Measurements from ENCODE around the gene MRGPRG. TPM values are rescaled to one million over a fixed set of nuclear protein-coding genes. Genes with fewer than 3 reads are reported as not detected.

The MRGPRG gene
- total and polyA plus RNA-seq, 2 of the 4 experiments (the other 2 are of a cell fraction), result not detected

DNA sequence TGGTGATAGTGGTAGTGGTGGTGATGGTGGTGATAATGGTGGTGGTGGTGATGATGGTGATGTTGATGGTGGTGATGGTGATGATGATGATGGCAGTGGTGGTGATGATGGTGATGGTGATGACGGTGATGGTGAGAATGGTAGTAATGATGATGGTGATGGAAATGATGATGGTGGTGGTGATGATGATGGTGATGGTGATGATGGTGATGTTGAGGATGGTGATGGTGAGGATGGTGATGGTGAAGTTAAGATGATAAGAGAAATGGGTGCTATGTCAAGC, 11.8 kb downstream of the MRGPRG start:
- no peak overlapping the region for H2AK5ac ChIP-seq (ENCODE audit: low read depth, low read length)
- no peak overlapping the region for H4K5ac ChIP-seq (ENCODE audit: low read depth, low read length)
- ChIA-PET POLR2A (ENCODE audit: unreplicated experiment) (no interaction called here), CTCF (no interaction called here)
- dilution Hi-C loops (cut with HindIII; ENCODE audit: low sequenced_read_pairs, unreplicated experiment) (no loop called here), intact Hi-C loops (cut with micrococcal nuclease) (no loop called here), in situ Hi-C loops (cut with MboI; ENCODE audit: low sequenced_read_pairs) (no loop called here)
- H3K36me3 ChIP-seq (ENCODE audit: control insufficient read depth, insufficient read depth, low read length), result no peaks in the 10 kb centered on the region
- H3K9me1 ChIP-seq (ENCODE audit: insufficient read depth, low read length), result no peaks in the 10 kb centered on the region
- H2AFZ ChIP-seq (replicated peaks; ENCODE audit: low read length, poor library complexity), result no peak overlapping the region
- no peak overlapping the region for H3K14ac ChIP-seq (replicated peaks; ENCODE audit: low read depth, low read length)
- H3K56ac ChIP-seq (ENCODE audit: extremely low read depth, insufficient read depth, low read length), result no peak overlapping the region
- no peak for DNase-seq
- H2BK120ac ChIP-seq (ENCODE audit: low read depth, low read length), result no peak overlapping the region
- TF ChIP-seq RCOR1 (IDR thresholded peaks at IDR 0.05; ENCODE audit: insufficient replicate concordance, low read length), result no peak
- TF ChIP-seq CHD1 (IDR thresholded peaks at IDR 0.05; ENCODE audit: low read depth, low read length), result no peak
- no peak for TF ChIP-seq RAD21 (IDR thresholded peaks at IDR 0.05; ENCODE audit: low read length)
- H2BK20ac ChIP-seq (ENCODE audit: low read depth, low read length), result no peak overlapping the region
- no peaks in the 10 kb centered on the region; the same call in 1 of the 2 replicates for H3K4me1 ChIP-seq (ENCODE audit: control insufficient read depth, insufficient read depth, low read length)
- no peak overlapping the region for H2BK15ac ChIP-seq (ENCODE audit: low read depth, low read length)
- peak overlapping the region; percentile 54 for H2BK5ac ChIP-seq (ENCODE audit: low read depth, low read length, poor library complexity, severe bottlenecking)
- H3K27me3 ChIP-seq (ENCODE audit: control insufficient read depth, insufficient read depth, low read length), result peaks cover 50% of the 10 kb centered on the region
- no peak overlapping the region for H2AK9ac ChIP-seq (replicated peaks; ENCODE audit: low read depth, low read length, poor library complexity)
- H3K79me1 ChIP-seq (ENCODE audit: low read depth in 1 of 2, low read length in 2 of 2), result no peaks in the 10 kb centered on the region
- H3K4ac ChIP-seq (ENCODE audit: low read depth, low read length), result no peak overlapping the region
- ATAC-seq (ENCODE audit: low read depth), result no peak
- no peak overlapping the region for H3K18ac ChIP-seq (ENCODE audit: low read depth, low read length)
- H3K4me3 ChIP-seq (ENCODE audit: insufficient read depth, low read depth, low read length), result no peak overlapping the region
- H3K27ac ChIP-seq (ENCODE audit: insufficient read depth, low read length), result no peak overlapping the region
- no TSS peak for BruUV-seq (replicated peaks)
- H3K9ac ChIP-seq (ENCODE audit: low read depth, low read length), result no peak overlapping the region
- peaks cover 9% of the 10 kb centered on the region for H3K9me3 ChIP-seq (ENCODE audit: control insufficient read depth, insufficient read depth, low read length)
- no peak overlapping the region for H4K8ac ChIP-seq (ENCODE audit: low read depth in 2 of 2, low read length in 2 of 2)
- no peak overlapping the region for H4K91ac ChIP-seq (ENCODE audit: insufficient read depth, low read depth, low read length)
- WGBS, 2 experiments (ENCODE audit: extremely low coverage in 2 of 2, insufficient read length in 1 of 2), result 94% methylated on average over 1 of the region's 1 CpG; no CpG with 5 or more reads in 1 of the 2 experiments
- H3K23ac ChIP-seq (ENCODE audit: low read depth, low read length), result no peak overlapping the region
- H4K20me1 ChIP-seq (ENCODE audit: insufficient read depth, low read length), result no peaks in the 10 kb centered on the region
- H3K4me2 ChIP-seq (ENCODE audit: low read depth, low read length), result no peak overlapping the region

Measured in IMR-90 (cell line).